Testis (tissue), 3 donors: ENCODE measurements around the gene SNF8. TPM values are rescaled to one million over a fixed set of nuclear protein-coding genes. Genes with fewer than 3 reads are reported as not detected.

Source experiments
- DNase-seq: peaks from one replicate; pipeline ENCODE4 v3.0.0-alpha.2; 2019
- H3K27ac ChIP-seq, 2 donors: fragments of 200-600 bp; sonication (generic); one replicate each; pipeline ENCODE4 v1.5.1; 2019
- H3K27me3 ChIP-seq: fragments of 200-600 bp; sonication (generic); one replicate; pipeline ENCODE4 v1.5.1; 2019
- H3K36me3 ChIP-seq: fragments of 200-600 bp; sonication (generic); one replicate; pipeline ENCODE4 v1.5.1; 2017; ENCODE audit warnings: low read depth; ENCODE audit errors: missing control alignments
- H3K4me1 ChIP-seq: fragments of 200-600 bp; sonication (generic); one replicate; pipeline ENCODE4 v1.5.1; 2019
- H3K4me3 ChIP-seq, 2 donors: fragments of 200-600 bp; sonication (generic); one replicate each; pipeline ENCODE4 v1.5.1; 2017 to 2019
- H3K9me3 ChIP-seq: fragments of 200-600 bp; sonication (generic); one replicate; pipeline ENCODE4 v1.5.1; 2017
- POLR2A ChIP-seq: fragments of 450-650 bp; IDR thresholded peaks from one replicate; pipeline ENCODE4 v1.6.1; 2017; ENCODE audit warnings: antibody characterized with exemption, mild to moderate bottlenecking, moderate library complexity
- WGBS, 2 donors: methylation state at CpG; one replicate each; pipeline ENCODE4 v1.1.5; 2018; 5-methylcytosine and 5-hydroxymethylcytosine counted together
- intact Hi-C: fragments of 100-400 bp; cut with DNase I; formaldehyde crosslinking; loops from one replicate; pipeline ENCODE4 v1.15.1; 2023; ENCODE audit warnings: low total_unique reads
- polyA plus RNA-seq: library from polyadenylated mRNA; stranded (reverse); fragments of 350-450 nt; fragmentation: Illumina TruSeq; extraction: RNeasy Lipid Tissue Mini Kit (QIAGEN cat#74804); gene quantifications from one replicate; pipeline ENCODE4 v1.2.3, GENCODE V29; 2014; ENCODE audit warnings: low read depth, low replicate concordance; ENCODE audit not compliant: insufficient read depth
- total RNA-seq, 2 donors: library from RNA; depleted of rRNA; stranded (reverse); fragments of >200 nt; gene quantifications; one replicate each; pipeline ENCODE4 v1.2.3, GENCODE V29; 2016
- TF ChIP-seq, protein P1 (sequence below), 3 experiments: fragments of 450-650 bp in 2 of 3; fragments of 200-600 bp in 1 of 3; sonication (generic) in 1 of 3; IDR thresholded peaks; one replicate each; pipeline ENCODE4 v1.5.1; 2016 to 2019; ENCODE audit warnings: antibody characterized with exemption in 3 of 3, mild to moderate bottlenecking in 2 of 3, moderate library complexity in 1 of 3

SNF8 gene
- total and polyA plus RNA-seq, 3 donors from 2014 or later = 71.9 to 123 (median 100) TPM

DNA sequence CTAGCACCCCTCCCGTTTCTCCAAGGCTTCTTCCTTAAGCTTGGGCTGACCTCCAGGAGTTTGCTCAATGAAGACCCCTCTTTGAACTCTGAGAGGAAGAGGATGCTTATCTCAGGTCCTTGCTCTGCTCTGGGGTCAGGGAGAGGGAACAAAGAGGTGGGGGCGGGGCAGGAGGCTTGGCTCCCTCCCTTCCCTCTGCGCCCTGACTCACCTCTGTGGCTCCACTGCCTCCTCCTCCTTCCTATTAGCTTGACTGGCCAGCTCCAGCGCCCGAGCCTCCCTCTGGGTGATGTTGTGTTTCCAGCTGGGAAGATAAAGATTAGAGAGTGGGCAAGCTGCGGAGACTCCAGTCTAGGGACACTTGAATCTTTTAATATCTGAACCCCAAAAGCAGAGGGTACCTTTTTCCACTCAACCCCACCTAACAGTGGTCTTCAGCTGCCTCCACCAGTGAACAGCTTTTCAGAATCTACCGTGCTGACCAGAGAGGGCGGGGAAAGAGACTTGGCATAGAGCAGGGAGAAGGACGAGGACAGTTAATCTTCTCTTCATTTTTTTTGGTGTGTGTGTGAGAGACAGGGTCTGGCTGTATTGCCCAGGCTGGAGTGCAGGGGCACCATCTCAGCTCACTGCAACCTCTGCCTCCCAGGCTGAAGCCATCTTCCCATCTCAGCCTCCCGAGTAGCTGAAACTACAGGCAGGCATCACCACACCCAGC lies 17.0 kb upstream of the SNF8 start:
- H3K36me3 ChIP-seq = no peaks in the 10 kb centered on the region
- no peak overlapping the region for H3K27ac ChIP-seq
- no peaks in the 10 kb centered on the region for H3K4me1 ChIP-seq
- no peak for DNase-seq
- H3K9me3 ChIP-seq = no peaks in the 10 kb centered on the region
- no peak overlapping the region for H3K4me3 ChIP-seq
- 37 to 51% methylated on average over 10 of the region's 10 CpGs for WGBS, 2 donors
- intact Hi-C loops = no loop called here
- TF ChIP-seq POLR2A = no peak
- TF ChIP-seq, protein P1, sequence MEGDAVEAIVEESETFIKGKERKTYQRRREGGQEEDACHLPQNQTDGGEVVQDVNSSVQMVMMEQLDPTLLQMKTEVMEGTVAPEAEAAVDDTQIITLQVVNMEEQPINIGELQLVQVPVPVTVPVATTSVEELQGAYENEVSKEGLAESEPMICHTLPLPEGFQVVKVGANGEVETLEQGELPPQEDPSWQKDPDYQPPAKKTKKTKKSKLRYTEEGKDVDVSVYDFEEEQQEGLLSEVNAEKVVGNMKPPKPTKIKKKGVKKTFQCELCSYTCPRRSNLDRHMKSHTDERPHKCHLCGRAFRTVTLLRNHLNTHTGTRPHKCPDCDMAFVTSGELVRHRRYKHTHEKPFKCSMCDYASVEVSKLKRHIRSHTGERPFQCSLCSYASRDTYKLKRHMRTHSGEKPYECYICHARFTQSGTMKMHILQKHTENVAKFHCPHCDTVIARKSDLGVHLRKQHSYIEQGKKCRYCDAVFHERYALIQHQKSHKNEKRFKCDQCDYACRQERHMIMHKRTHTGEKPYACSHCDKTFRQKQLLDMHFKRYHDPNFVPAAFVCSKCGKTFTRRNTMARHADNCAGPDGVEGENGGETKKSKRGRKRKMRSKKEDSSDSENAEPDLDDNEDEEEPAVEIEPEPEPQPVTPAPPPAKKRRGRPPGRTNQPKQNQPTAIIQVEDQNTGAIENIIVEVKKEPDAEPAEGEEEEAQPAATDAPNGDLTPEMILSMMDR (IDR thresholded peaks at IDR 0.05) = no peak
- H3K27me3 ChIP-seq = no peaks in the 10 kb centered on the region

DNA sequence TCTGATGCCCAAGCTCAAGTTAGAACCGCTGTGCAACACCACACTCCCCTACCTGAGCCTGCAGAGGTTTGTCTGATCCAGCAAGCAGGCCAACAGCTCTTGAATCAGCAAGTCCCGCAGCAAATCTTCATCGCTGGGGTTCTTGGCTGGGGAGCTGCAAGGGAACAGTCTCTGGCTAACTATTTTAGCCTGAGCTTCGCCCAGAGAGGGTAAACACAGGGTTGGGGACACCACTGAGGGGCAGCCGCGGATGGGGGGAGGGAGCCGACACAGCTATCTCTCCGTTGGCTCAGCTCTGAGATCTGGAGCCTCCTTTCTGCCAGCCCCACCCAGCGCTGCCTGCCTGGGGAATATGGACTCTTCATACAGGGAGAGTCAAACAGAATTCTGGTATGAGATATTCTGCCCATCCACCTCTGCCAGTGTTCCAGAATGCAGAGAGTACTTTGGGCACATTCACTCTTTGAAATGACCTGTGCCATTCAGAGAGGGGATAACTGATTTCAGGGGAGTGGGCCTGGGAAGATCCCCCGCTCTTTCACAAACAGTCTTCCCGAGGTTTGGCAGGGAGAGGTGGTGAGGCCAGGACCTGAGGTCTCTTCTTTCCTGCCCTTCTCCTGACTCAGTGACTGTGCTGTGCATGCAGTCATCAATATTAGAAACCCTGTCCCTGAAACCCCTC lies 16.3 kb upstream of the SNF8 start:
- H3K27ac ChIP-seq = no peak overlapping the region
- no peak for TF ChIP-seq POLR2A
- TF ChIP-seq, protein P1 (IDR thresholded peaks at IDR 0.05) = no peak
- no peak for DNase-seq
- no peak overlapping the region for H3K4me3 ChIP-seq
- no peaks in the 10 kb centered on the region for H3K27me3 ChIP-seq
- H3K36me3 ChIP-seq = no peaks in the 10 kb centered on the region
- WGBS, 2 donors = 35 to 70% methylated on average over 7 to 11 of the region's 11 CpGs
- intact Hi-C loops = no loop called here
- H3K9me3 ChIP-seq = no peaks in the 10 kb centered on the region
- no peaks in the 10 kb centered on the region for H3K4me1 ChIP-seq

DNA sequence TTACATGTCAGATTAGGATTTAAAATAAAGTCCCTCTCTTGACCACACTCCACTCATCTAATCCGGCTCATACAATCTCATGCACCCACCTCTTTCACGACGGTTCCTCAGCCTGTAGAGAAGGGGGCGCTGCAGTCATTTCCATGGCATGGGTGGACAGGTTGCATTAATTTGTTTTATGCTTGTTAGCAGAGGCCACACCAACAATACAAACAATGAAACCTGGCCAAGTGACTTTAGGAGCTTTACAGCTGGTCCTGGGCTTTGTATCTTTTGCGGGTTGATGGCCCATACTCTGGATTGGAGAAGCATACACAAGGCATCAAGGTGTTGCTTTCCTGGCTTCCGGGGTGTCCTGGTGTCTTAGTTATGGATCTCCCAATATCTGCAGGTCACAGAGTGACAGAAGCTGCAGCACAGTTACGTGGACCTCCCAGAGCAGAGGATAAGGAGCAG lies 9.7 kb upstream of the SNF8 start:
- Histone ChIP-seq H3K4me3 (no peak overlapping the region), H3K4me1 (no peaks in the 10 kb centered on the region), H3K9me3 (no peaks in the 10 kb centered on the region), H3K27ac (no peak overlapping the region), H3K27me3 (no peaks in the 10 kb centered on the region), H3K36me3 (no peaks in the 10 kb centered on the region)
- DNase-seq = no peak
- TF ChIP-seq POLR2A = no peak
- TF ChIP-seq, protein P1 (IDR thresholded peaks at IDR 0.05) = no peak
- 31 to 47% methylated on average over 5 to 7 of the region's 7 CpGs for WGBS, 2 donors
- intact Hi-C loops = no loop called here

DNA sequence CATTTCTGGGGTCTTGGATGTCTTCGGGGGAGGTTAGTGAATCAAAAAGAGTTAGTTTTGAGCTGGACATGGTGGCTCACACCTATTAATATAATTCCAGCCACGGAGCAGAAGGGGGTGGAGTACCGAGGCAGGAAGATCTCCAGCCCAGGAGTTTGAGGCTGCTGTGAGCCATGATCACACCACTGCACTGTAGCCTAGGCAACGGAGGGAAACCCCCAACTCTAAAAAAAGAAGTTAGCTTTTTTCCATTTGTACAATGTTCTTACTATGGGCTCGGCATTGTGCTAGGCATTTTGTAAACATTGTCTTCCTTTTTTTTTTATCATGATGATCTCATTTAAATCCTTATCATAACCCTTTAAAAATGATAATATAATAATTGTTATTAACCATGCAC lies 8.3 kb upstream of the SNF8 start:
- Histone ChIP-seq H3K27ac (no peak overlapping the region), H3K36me3 (no peaks in the 10 kb centered on the region), H3K4me1 (no peaks in the 10 kb centered on the region), H3K9me3 (no peaks in the 10 kb centered on the region), H3K27me3 (no peaks in the 10 kb centered on the region), H3K4me3 (no peak overlapping the region)
- intact Hi-C loops = no loop called here
- WGBS, 2 donors = 54 to 55% methylated on average over 5 of the region's 5 CpGs
- TF ChIP-seq, protein P1 (IDR thresholded peaks at IDR 0.05) = no peak
- DNase-seq = no peak
